HUES6 (cell line): ENCODE data around the gene PHC2.

ENCODE experiments used
- H3K27ac ChIP-seq: 2 replicates; pipeline ENCODE4 v1.7.0; 2013; ENCODE audit warnings: low read depth, mild to moderate bottlenecking, low read length, inconsistent platforms
- H3K27me3 ChIP-seq: 2 replicates; pipeline ENCODE4 v1.6.1; 2013; ENCODE audit warnings: low read length; ENCODE audit not compliant: control insufficient read depth, insufficient read depth
- H3K36me3 ChIP-seq: 2 replicates; pipeline ENCODE4 v1.6.1; 2013; ENCODE audit warnings: low read length; ENCODE audit not compliant: control insufficient read depth, insufficient read depth
- H3K4me1 ChIP-seq: 2 replicates; pipeline ENCODE4 v1.6.1; 2013; ENCODE audit warnings: low read length; ENCODE audit not compliant: control insufficient read depth, insufficient read depth
- H3K4me3 ChIP-seq: 2 replicates; pipeline ENCODE4 v1.5.1; 2013; ENCODE audit warnings: low read depth, low read length
- H3K9ac ChIP-seq: one replicate; pipeline ENCODE4 v1.6.1; 2013; ENCODE audit warnings: mild to moderate bottlenecking, low read length
- H3K9me3 ChIP-seq: 2 replicates; pipeline ENCODE4 v1.6.1; 2013; ENCODE audit warnings: low read depth, low read length; ENCODE audit not compliant: control insufficient read depth, insufficient read depth

PHC2 gene

GRCh38 chr1:33368431-33368830, 62.5 kb downstream of the PHC2 start:
- Histone ChIP-seq H3K4me3 (no peak overlapping the region), H3K36me3 (no peaks in the 10 kb centered on the region), H3K27me3 (peaks cover 5% of the 10 kb centered on the region; the same call in 1 of the 2 replicates), H3K9ac (no peak overlapping the region), H3K27ac (no peak overlapping the region), H3K9me3 (no peaks in the 10 kb centered on the region), H3K4me1 (peaks cover 33% of the 10 kb centered on the region)

- Histone ChIP-seq H3K27me3 (peaks cover 5% of the 10 kb centered on the region; the same call in 1 of the 2 replicates), H3K4me3 (no peak overlapping the region), H3K36me3 (no peaks in the 10 kb centered on the region), H3K27ac (no peak overlapping the region), H3K9ac (no peak overlapping the region), H3K4me1 (peaks cover 39% of the 10 kb centered on the region), H3K9me3 (no peaks in the 10 kb centered on the region)
Measured at GRCh38 chr1:33367485-33368405, 63.1 kb downstream of the PHC2 start.

- peaks cover 5% of the 10 kb centered on the region; the same call in 1 of the 2 replicates for H3K27me3 ChIP-seq
- H3K36me3 ChIP-seq, result no peaks in the 10 kb centered on the region
- H3K27ac ChIP-seq, result no peak overlapping the region
- no peak overlapping the region for H3K4me3 ChIP-seq
- H3K9ac ChIP-seq, result no peak overlapping the region
- H3K9me3 ChIP-seq, result no peaks in the 10 kb centered on the region
- H3K4me1 ChIP-seq, result peaks cover 43% of the 10 kb centered on the region
Measured at GRCh38 chr1:33366762-33367484, 64.0 kb downstream of the PHC2 start.

GRCh38 chr1:33365560-33365997, 65.3 kb downstream of the PHC2 start:
- peaks cover 55% of the 10 kb centered on the region for H3K4me1 ChIP-seq
- no peak overlapping the region for H3K27ac ChIP-seq
- no peaks in the 10 kb centered on the region for H3K36me3 ChIP-seq
- H3K9me3 ChIP-seq, result no peaks in the 10 kb centered on the region
- peaks cover 5% of the 10 kb centered on the region; the same call in 1 of the 2 replicates for H3K27me3 ChIP-seq
- no peak overlapping the region for H3K4me3 ChIP-seq
- no peak overlapping the region for H3K9ac ChIP-seq

GRCh38 chr1:33364565-33364918, 66.4 kb downstream of the PHC2 start:
- Histone ChIP-seq H3K9me3 (no peaks in the 10 kb centered on the region), H3K27ac (no peak overlapping the region), H3K4me3 (peak overlapping the region; percentile 4; the same call in 1 of the 2 replicates), H3K9ac (no peak overlapping the region), H3K4me1 (peaks cover 55% of the 10 kb centered on the region), H3K27me3 (peaks cover 9% of the 10 kb centered on the region), H3K36me3 (no peaks in the 10 kb centered on the region)

- Histone ChIP-seq H3K27me3 (peaks cover 15% of the 10 kb centered on the region), H3K36me3 (no peaks in the 10 kb centered on the region), H3K27ac (peak overlapping the region; percentile 27; the same call in 1 of the 2 replicates), H3K4me3 (peak overlapping the region; percentile 44; the same call in 1 of the 2 replicates), H3K9me3 (no peaks in the 10 kb centered on the region), H3K9ac (peak overlapping the region; percentile 50), H3K4me1 (peaks cover 55% of the 10 kb centered on the region)
Measured at GRCh38 chr1:33363470-33363861, 67.4 kb downstream of the PHC2 start.

- Histone ChIP-seq H3K4me3 (peak overlapping the region; percentile 44; the same call in 1 of the 2 replicates), H3K9ac (peak overlapping the region; percentile 50), H3K9me3 (no peaks in the 10 kb centered on the region), H3K27ac (peak overlapping the region; percentile 27; the same call in 1 of the 2 replicates), H3K4me1 (peaks cover 53% of the 10 kb centered on the region), H3K36me3 (no peaks in the 10 kb centered on the region), H3K27me3 (peaks cover 20% of the 10 kb centered on the region)
Measured at GRCh38 chr1:33363021-33363420, 67.9 kb downstream of the PHC2 start.

GRCh38 chr1:33361532-33362235, 69.2 kb downstream of the PHC2 start:
- no peak overlapping the region for H3K27ac ChIP-seq
- H3K4me1 ChIP-seq, result peaks cover 47% of the 10 kb centered on the region
- H3K9me3 ChIP-seq, result peaks cover 3% of the 10 kb centered on the region; the same call in 1 of the 2 replicates
- no peak overlapping the region for H3K9ac ChIP-seq
- no peak overlapping the region for H3K4me3 ChIP-seq
- no peaks in the 10 kb centered on the region for H3K36me3 ChIP-seq
- H3K27me3 ChIP-seq, result peaks cover 31% of the 10 kb centered on the region

- H3K9me3 ChIP-seq, result peaks cover 3% of the 10 kb centered on the region; the same call in 1 of the 2 replicates
- H3K36me3 ChIP-seq, result no peaks in the 10 kb centered on the region
- peaks cover 37% of the 10 kb centered on the region for H3K27me3 ChIP-seq
- no peak overlapping the region for H3K4me3 ChIP-seq
- no peak overlapping the region for H3K27ac ChIP-seq
- H3K4me1 ChIP-seq, result peaks cover 46% of the 10 kb centered on the region
- H3K9ac ChIP-seq, result no peak overlapping the region
Measured at GRCh38 chr1:33360367-33360766, 70.5 kb downstream of the PHC2 start.

- H3K9me3 ChIP-seq, result peaks cover 3% of the 10 kb centered on the region; the same call in 1 of the 2 replicates
Measured at GRCh38 chr1:33359931-33360330, 71.0 kb downstream of the PHC2 start.

More at GRCh38 chr1:33359931-33360330, 71.0 kb downstream of the PHC2 start:
- Histone ChIP-seq H3K4me1 (peaks cover 41% of the 10 kb centered on the region), H3K27me3 (peaks cover 41% of the 10 kb centered on the region), H3K27ac (no peak overlapping the region), H3K36me3 (no peaks in the 10 kb centered on the region), H3K9ac (no peak overlapping the region), H3K4me3 (no peak overlapping the region)
